ENCODE data around the gene TACR1.

TACR1 gene

GRCh38 chr2:75006041-75006440 lies 193.3 kb downstream of the TACR1 start:
- DNase-seq = no peak

GRCh38 chr2:75003773-75004172 lies 195.5 kb downstream of the TACR1 start:
- DNase-seq = no peak

- DNase-seq = no peak
Measured at GRCh38 chr2:75003276-75003675, 196.0 kb downstream of the TACR1 start.

- no peak for DNase-seq
Measured at GRCh38 chr2:75002007-75002406, 197.3 kb downstream of the TACR1 start.

- DNase-seq = no peak
Measured at GRCh38 chr2:74999468-74999867, 199.9 kb downstream of the TACR1 start.
